COLO668 (cell line): ENCODE results near the gene PCDHGA4.
"Not testable (repeated sequence)": the region's sequence is repeated elsewhere in the genome, so short reads cannot be mapped to it uniquely, and the experiment has no call there.

Source experiments
- DNase-seq: peaks from one replicate; lab custom pipeline; 2025; ENCODE audit not compliant: unreplicated experiment; lab: John Stamatoyannopoulos, UW

Gene PCDHGA4

GRCh38 chr5:141382469-141383294, 27.9 kb downstream of the PCDHGA4 start, which contains the start of gene PCDHGA7:
PCDHGA7 (plus strand) TSS chr5:141382742; CDS start chr5:141382900, 158 bp downstream.
- DNase-seq: no peak

- no peak for DNase-seq
Measured at GRCh38 chr5:141383345-141383744, 28.5 kb downstream of the PCDHGA4 start.

- no peak for DNase-seq
Measured at GRCh38 chr5:141384471-141385267, 29.8 kb downstream of the PCDHGA4 start.

GRCh38 chr5:141387557-141388311, 32.9 kb downstream of the PCDHGA4 start, which contains the start of gene PCDHGB4:
PCDHGB4 (plus strand) TSS chr5:141387698; CDS start chr5:141387885, 187 bp downstream.
- DNase-seq: not testable (repeated sequence)

- no peak for DNase-seq
Measured at GRCh38 chr5:141388661-141389060, 33.8 kb downstream of the PCDHGA4 start.

GRCh38 chr5:141389153-141390042, 34.6 kb downstream of the PCDHGA4 start:
- DNase-seq: no peak

GRCh38 chr5:141392429-141393198, 37.8 kb downstream of the PCDHGA4 start, which contains the start of gene PCDHGA8:
PCDHGA8 (plus strand) TSS chr5:141392633; CDS start chr5:141392814, 181 bp downstream.
- no peak for DNase-seq

- no peak for DNase-seq
Measured at GRCh38 chr5:141393267-141393666, 38.4 kb downstream of the PCDHGA4 start.

- not testable (repeated sequence) for DNase-seq
Measured at GRCh38 chr5:141394401-141395187, 39.8 kb downstream of the PCDHGA4 start.

- DNase-seq: not testable (repeated sequence)
Measured at GRCh38 chr5:141397756-141398551, 43.1 kb downstream of the PCDHGA4 start, which contains the start of gene PCDHGB5. PCDHGB5 (plus strand) TSS chr5:141397947; CDS start chr5:141398128, 181 bp downstream.

GRCh38 chr5:141398608-141399007, 43.8 kb downstream of the PCDHGA4 start:
- no peak for DNase-seq

GRCh38 chr5:141399555-141400258, 44.9 kb downstream of the PCDHGA4 start:
- no peak for DNase-seq

GRCh38 chr5:141402553-141403243, 47.9 kb downstream of the PCDHGA4 start, which contains the start of gene PCDHGA9:
PCDHGA9 (plus strand) TSS chr5:141402778; CDS start chr5:141402953, 175 bp downstream.
- DNase-seq: no peak

GRCh38 chr5:141403387-141403786, 48.6 kb downstream of the PCDHGA4 start:
- no peak for DNase-seq
